ELF-1 (cell line): Measurements from ENCODE around the gene COL4A4.

ENCODE experiments used
- DNase-seq: peaks from one replicate; pipeline ENCODE4 v3.0.0-alpha.2; 2016; ENCODE audit warnings: low read depth, low spot score

Gene COL4A4

GRCh38 chr2:227115761-227116160 is 48.2 kb downstream of the COL4A4 start:
- no peak for DNase-seq

DNA sequence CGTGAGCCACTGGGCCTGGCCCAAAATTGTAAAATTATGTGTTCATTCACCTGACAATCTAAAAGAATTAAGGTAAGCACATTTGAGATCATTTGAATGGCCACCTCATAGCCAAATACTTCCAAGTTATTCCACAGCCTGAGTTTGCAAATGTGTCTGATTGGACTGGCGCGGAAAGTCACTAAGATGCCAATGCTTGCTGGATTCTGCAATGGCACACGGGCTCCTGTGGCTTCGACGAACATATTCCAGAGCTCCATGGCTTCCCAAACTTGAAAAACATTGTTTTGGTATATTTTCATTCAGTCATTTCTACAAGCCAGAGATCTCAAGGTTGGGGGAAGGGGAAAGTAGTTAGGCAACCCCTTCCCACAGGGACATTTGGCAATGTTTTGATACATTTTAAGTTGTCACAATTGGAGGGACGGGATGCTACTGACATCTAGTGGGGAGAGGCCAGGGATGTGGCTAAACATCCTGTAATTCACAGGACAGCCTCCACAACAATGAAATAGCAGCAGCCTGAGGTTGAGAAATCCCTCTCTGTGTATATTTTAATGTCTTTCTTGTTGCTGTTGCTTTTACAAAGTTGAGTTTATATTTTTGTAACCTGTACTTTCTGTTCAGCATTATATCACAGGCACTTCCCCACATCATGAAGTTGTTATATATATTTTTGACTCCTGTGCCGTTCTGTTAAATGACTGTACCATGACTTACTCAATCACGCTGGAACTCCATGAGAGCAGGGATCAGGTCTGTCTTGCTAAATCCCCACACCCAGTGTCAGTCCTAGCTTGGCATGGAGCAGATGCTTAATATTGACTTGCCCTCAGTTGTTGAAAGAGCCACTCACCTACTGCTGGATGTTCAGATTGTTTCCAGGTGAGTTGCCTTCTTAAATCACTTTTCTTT is 56.9 kb downstream of the COL4A4 start:
- peak; percentile 68 for DNase-seq

GRCh38 chr2:227103583-227103982 is 60.4 kb downstream of the COL4A4 start:
- no peak for DNase-seq

GRCh38 chr2:227099340-227099739 is 64.7 kb downstream of the COL4A4 start:
- DNase-seq = no peak

DNA sequence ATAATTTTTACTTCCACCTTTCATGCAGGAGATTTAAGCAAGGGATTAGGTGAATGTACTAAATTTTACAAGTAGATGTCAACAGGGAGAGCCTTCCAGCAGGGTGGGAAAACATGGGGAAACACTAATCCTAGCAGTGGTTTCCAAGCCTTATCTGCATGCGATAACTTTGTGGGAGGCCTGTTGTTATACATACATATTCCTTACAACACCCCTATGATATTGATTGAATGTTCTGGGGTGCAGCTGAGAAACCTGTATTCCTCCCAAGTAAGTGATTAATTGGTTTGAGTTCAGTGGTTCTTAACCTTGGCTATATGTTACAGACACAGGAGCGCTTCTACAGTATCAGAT is 65.9 kb downstream of the COL4A4 start:
- DNase-seq = no peak

- DNase-seq = no peak
Observed at GRCh38 chr2:227097495-227098161, 66.4 kb downstream of the COL4A4 start.

GRCh38 chr2:227095346-227095745 is 68.7 kb downstream of the COL4A4 start:
- no peak for DNase-seq

- no peak for DNase-seq
Observed at GRCh38 chr2:227082286-227082685, 81.7 kb downstream of the COL4A4 start.

GRCh38 chr2:227079726-227080125 is 84.3 kb downstream of the COL4A4 start:
- DNase-seq = no peak

- DNase-seq = peak; percentile 61
Observed at GRCh38 chr2:227065065-227065464, 98.9 kb downstream of the COL4A4 start.

DNA sequence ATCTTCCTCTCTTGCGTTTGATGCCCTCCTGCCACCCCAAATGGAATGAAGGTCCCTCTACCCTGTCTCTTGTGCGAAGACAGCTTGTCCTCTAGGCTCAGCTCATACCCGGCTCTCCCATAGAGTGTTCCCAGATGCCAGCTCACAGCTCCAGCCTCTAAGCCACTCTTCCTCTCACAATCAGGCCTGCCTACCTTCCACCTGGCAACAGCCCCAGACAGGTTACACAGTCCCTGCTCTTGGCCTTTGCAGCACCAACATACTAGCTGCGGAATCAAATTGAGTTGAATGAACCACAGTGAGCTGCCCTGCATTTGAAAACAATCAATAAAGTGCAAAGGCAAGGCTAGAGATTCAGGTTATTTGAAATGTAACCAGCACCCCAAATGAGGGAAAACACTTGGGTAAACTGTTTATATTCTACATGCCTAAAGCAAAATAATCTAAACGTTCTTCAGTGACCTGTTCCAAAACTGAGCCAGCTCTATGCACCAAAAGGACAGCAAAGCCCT is 105.1 kb downstream of the COL4A4 start:
- no peak for DNase-seq

DNA sequence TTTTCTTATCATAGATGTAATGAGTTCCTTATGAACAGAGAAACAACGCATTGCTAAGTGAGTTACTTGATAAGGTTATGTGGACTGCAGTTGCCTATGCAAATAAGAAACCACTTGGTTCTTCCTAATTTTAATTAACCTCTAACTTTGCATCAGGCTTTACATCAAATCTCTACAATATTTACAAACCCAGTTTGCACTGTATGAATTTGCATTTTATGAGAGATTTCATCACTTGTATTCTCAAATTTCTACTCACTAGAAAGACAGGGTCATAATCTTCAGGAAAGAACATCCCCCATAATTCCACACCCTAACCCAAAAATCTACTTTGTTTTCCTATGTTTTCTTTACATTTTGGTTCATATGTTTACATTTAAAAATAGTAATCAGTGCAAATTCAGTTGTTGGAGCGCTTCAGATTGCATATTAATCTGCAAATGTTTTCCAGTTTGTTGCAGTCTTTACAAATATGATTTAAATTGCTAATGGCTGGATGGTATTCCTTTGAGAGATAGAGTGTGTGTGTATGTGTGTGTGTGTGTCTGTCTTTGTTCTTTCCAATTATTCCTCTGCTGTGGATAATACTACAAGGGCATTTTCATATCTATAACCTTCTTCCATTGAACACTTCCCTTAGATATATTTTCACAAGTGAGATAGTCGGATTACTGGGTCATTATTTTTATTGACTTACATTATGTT is 106.1 kb downstream of the COL4A4 start:
- no peak for DNase-seq

DNA sequence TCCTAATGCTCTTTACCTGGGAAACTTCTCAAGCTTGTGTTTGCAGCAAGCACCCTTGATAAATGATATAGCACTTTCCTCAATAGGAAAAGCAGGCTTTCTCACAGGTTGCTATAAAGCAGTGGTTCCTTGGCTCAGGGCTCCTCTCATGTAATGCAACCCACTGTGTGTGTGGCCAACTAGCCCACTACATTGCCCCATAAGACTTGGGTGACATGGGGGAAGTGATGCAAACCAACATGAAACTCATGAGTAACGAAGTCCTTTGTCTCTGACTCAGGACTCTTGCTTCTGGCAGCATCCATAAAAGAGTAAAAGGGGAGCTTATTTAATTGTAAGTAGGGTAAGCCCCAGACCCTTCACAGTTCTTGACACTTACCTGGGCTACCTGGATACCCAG is 106.9 kb downstream of the COL4A4 start:
- no peak for DNase-seq

DNA sequence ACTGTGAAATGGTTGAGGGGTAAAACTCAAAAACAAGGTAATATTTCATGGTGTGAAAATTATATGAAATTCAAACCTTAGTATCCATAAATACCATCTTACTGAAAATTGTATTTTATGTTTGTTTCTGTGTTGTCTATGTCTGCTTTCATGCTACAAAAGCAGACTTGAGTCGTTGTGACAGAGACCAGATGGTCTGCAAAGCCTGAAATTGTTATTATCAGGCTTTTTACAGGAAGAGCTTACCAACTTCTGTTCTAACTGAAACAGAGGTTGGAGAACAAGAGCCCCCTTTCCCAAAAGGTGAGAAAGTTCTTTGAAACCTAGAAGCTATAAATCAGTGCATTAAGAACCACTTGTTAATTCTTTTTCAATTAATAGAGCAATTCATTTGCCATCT is 110.0 kb downstream of the COL4A4 start:
- no peak for DNase-seq

- DNase-seq = no peak
Observed at GRCh38 chr2:227052879-227053278, 111.1 kb downstream of the COL4A4 start.

- DNase-seq = no peak
Observed at GRCh38 chr2:227043981-227044380, 120.0 kb downstream of the COL4A4 start.

DNA sequence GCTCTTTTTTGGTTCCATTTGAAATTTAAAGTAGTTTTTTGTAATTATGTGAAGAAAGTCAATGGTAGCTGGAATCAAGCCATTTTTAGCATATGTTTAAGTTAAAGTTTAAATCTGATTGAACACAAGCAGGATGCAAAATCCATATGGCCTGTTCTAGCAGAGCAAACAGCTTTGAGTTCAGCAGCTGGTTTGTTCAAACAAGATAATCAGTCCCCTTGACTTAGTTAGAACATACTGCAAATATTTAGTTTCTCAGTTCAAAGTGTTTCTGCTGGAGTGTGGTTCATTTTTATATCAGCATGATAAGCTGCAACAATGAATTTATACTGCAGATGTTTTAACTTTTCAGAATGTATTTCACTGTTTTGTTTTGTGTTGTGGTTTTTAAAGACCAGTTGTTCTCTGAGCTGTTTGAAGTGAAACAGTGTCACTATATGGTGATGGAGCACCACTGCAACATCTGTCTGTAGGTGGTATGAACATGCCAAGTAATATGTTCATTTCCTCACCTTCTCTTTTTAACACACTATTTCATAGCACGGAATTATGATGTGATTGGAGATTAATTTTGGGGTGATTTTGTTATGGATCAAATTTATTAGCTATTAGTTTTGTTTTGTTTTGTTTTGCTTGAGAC is 125.3 kb downstream of the COL4A4 start:
- DNase-seq = no peak

DNA sequence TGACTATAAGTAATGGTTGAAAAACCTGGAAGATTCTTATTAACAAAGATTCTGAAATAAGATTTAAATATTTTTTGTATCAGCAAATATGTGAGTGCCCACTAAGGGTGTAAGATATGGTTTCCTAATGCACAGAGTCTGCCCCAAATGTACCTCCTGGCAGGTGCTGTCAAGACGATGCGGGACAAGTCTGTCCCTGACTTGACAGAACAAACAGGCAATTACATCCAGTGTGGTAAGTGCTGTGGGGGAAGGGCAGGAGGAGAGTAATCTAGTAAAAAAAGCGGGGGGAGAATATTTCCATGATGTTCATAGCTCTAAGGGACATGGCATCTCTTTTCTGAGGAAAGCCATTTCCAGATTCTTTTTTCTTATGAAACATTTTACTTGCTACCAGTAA is 127.5 kb downstream of the COL4A4 start:
- DNase-seq = no peak

DNA sequence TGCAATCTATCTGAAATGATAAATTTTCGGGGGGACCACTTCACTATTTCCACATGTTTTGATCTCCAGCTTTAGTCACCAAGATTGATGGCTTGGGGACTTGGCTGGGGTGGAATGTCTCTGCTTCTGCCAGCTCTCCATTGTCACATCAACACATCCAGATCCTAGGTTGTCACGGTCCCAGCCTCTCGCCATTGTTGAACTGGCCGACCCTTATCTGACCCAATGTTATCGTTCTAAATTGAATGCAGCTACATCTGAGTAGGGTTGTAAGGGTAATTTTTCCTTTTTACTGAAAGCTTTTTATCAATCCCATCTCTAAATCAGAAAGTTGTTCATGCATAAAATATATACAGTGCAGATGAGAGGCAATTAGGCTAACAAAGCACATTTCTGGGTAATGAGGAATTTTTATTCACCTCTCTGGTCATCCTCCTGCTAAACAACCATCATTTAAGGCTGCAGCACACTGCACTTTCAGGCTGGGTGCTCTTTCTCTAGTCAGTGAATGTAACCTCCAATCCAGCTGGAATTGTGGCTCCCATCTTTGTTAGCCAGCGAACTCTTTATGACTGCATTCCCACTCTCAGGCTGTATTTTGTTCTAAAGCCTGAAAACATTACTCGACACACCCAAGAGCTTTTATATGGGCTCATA is 128.2 kb downstream of the COL4A4 start:
- DNase-seq = no peak

DNA sequence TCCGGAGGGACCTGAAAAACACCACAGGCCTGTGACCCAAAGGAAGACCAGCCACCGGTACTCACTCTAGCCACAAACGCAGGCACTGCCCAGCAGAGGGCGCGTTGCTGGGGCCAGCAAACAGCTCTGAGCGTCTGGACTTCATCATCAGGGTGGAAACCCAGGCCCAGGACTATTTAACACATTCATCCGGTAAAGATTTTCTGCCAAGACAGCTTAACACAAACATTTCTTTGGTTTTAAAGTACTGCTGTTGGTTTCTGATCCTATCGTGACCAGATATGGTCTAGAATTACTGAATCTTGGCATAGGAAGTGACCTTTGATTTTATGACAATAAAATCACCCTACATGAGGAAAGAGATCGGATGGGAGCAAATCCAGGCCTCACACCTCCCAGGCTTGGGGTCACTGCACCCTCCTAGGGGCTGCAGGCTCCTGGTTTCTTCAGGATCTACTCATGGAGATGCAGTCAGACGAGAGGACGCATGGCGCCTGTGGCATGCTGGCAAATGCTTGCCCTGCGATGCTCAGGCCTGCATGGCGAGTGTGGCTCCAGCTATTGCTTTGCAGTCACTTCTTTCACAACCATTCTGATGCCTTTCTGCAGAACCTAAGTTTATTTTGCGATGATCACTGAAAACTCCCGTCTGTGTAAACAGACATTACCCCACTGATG is 130.4 kb downstream of the COL4A4 start:
- DNase-seq = peak; percentile 89

DNA sequence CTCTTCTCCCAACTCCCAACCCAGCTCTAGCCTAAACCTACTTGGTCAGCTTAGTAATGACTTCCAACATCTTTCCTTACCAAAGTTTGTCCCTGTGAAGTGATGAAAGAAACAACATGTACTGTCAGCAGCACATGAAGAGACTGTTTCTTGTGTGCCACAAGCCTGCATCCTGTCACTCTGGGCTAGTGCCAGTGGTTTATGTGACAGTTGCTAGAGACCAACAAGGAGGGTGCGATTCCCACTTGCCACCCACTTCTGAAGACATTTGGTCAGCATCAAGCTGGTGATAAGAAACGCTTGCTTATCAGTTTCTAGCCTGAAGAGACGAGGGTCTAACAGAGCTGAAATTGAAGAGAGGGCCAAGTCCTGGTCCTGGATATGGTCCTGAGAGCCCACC is 132.6 kb downstream of the COL4A4 start:
- no peak for DNase-seq
